Measurements from ENCODE around the gene KLK6.

KLK6 gene

GRCh38 chr19:50916069-50916468 is 53.3 kb downstream of the KLK6 start:
- Histone ChIP-seq H3K9me3 (ENCODE audit: control insufficient read depth, low read length) (no peaks in the 10 kb centered on the region), H3K4me1 (no peaks in the 10 kb centered on the region), H3K36me3 (ENCODE audit: control insufficient read depth, insufficient read depth, low read length) (no peaks in the 10 kb centered on the region), H3K4me3 (ENCODE audit: low read depth, low read length) (no peak overlapping the region), H3K79me2 (no peaks in the 10 kb centered on the region), H2AFZ (no peak overlapping the region), H3K4me2 (ENCODE audit: low read length) (no peak overlapping the region), H3K27me3 (ENCODE audit: control insufficient read depth, insufficient read depth, low read length) (no peaks in the 10 kb centered on the region), H3K27ac (no peak overlapping the region), H3K9ac (no peak overlapping the region)
- no peak for TF ChIP-seq CTCF (IDR thresholded peaks at IDR 0.05)

DNA sequence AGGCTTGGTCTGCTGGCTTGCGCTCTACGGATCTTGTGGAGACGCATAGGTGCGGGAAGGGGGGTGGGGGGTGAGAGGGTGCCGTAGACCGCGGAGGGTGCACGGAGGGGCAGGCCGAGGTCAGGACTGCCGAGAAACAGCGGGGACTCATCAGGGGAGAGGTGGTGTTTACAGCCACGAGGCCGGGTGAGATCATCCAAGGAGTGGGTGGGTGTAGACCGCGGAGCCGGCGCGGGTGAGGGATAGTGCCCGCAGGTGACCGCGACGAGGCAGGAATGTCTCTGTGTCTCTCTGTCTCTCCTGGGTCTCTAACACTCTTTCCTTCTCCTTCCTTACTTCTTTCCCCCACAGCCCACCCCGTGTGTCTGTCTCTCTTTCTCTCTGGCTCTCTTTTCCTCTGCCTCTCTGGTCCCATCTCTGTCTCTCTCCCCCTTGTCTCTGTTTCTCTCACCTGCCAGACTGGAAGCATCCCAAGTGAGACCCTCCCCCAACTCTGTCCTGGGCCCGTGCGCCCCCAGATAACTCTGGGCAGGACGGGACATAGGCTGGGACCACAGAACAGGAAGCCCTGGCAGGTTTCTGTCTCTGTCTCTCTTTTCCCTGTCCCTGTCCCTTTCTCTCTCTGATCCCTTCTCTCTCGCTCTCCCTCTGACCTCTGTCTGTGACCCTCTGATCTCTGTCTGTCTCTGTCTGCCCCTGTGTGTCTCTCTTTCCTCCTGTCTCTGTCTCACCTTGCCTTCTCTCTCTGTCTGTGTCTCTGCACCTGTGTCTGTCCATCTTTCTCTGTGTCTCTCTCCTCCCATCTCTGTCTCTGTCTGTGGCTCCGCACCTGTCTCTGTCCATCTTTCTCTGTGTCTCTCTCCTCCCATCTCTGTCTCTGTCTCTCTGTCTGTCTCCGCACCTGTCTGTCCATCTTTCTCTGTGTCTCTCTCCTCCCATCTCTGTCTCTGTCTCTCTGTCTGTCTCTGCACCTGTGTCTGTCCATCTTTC is 56.4 kb downstream of the KLK6 start:
- TF ChIP-seq CTCF (IDR thresholded peaks at IDR 0.05): no peak
- no peak overlapping the region for H2AFZ ChIP-seq
- no peaks in the 10 kb centered on the region for H3K27me3 ChIP-seq (ENCODE audit: control insufficient read depth, insufficient read depth, low read length)
- H3K4me1 ChIP-seq: peaks cover 3% of the 10 kb centered on the region
- no peak overlapping the region for H3K9ac ChIP-seq
- no peak overlapping the region for H3K4me3 ChIP-seq (ENCODE audit: low read depth, low read length)
- H3K79me2 ChIP-seq: no peaks in the 10 kb centered on the region
- no peak overlapping the region for H3K4me2 ChIP-seq (ENCODE audit: low read length)
- H3K36me3 ChIP-seq (ENCODE audit: control insufficient read depth, insufficient read depth, low read length): no peaks in the 10 kb centered on the region
- no peaks in the 10 kb centered on the region for H3K9me3 ChIP-seq (ENCODE audit: control insufficient read depth, low read length)
- H3K27ac ChIP-seq: no peak overlapping the region

DNA sequence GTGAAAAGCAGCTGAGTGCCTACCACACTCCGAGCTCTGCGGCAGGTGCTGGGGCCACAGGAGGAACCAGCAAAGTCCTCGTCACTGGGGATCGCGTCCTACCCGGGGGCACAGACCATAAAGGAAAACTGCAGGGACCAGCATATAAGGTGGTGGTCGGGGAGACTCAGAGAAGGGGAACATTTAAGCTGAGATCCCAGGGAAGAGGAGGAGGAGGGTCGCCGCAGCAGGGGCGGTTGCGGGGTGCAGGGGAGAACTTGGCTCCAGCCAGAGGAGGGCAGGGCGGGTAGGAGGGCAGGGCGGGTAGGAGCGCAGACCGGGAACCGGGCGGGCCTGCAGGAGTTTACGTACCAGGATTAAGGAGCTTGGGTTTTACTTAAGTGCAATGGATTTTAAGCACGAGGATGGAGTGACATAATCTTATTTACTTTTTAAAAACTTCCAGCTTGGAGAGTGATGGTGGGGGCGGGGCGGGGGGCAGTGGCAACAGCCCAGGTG is 57.2 kb downstream of the KLK6 start:
- Histone ChIP-seq H2AFZ (no peak overlapping the region), H3K27me3 (ENCODE audit: control insufficient read depth, insufficient read depth, low read length) (no peaks in the 10 kb centered on the region)
- TF ChIP-seq CTCF (IDR thresholded peaks at IDR 0.05): no peak

GRCh38 chr19:50911206-50912101 is 57.9 kb downstream of the KLK6 start, which contains the start of gene KLK4:
KLK4 (minus strand) TSS chr19:50911395; CDS start chr19:50910738, 657 bp downstream.
- no peak for TF ChIP-seq CTCF (IDR thresholded peaks at IDR 0.05)
- Histone ChIP-seq H3K27me3 (ENCODE audit: control insufficient read depth, insufficient read depth, low read length) (no peaks in the 10 kb centered on the region), H3K4me2 (ENCODE audit: low read length) (no peak within 1 kb of the TSS), H3K4me3 (ENCODE audit: low read depth, low read length) (no peak within 1 kb of the TSS), H3K79me2 (no peaks in the 10 kb centered on the region), H3K27ac (no peak within 1 kb of the TSS), H3K4me1 (peaks cover 3% of the 10 kb centered on the region), H2AFZ (no peak within 1 kb of the TSS), H3K36me3 (ENCODE audit: control insufficient read depth, insufficient read depth, low read length) (no peaks in the 10 kb centered on the region), H3K9me3 (ENCODE audit: control insufficient read depth, low read length) (no peaks in the 10 kb centered on the region), H3K9ac (no peak within 1 kb of the TSS)

More for the DNA sequence above, 57.2 kb downstream of the KLK6 start:
- Histone ChIP-seq H3K9ac (no peak overlapping the region), H3K36me3 (ENCODE audit: control insufficient read depth, insufficient read depth, low read length) (no peaks in the 10 kb centered on the region), H3K4me2 (ENCODE audit: low read length) (no peak overlapping the region), H3K9me3 (ENCODE audit: control insufficient read depth, low read length) (no peaks in the 10 kb centered on the region), H3K79me2 (no peaks in the 10 kb centered on the region), H3K4me3 (ENCODE audit: low read depth, low read length) (no peak overlapping the region), H3K4me1 (peaks cover 3% of the 10 kb centered on the region), H3K27ac (no peak overlapping the region)

All from parathyroid adenoma (tissue), 2 donors.